ENCODE results near the gene TSFM. TPM values are rescaled to one million over a fixed set of nuclear protein-coding genes. Genes with fewer than 3 reads are reported as not detected.

The TSFM gene
- total RNA-seq, 1 experiment from 2014 or later, result 53.2 TPM

GRCh38 chr12:57830393-57830792 is 47.8 kb downstream of the TSFM start:
- ATAC-seq (no peak), DNase-seq (ENCODE audit: low read depth, low spot score) (no peak)
- Histone ChIP-seq H3K9ac (ENCODE audit: low read length) (no peak overlapping the region), H3K79me2 (ENCODE audit: insufficient read depth, low read length) (peaks cover 44% of the 10 kb centered on the region), H3K27ac (ENCODE audit: low read depth, low read length) (no peak overlapping the region), H3K9me2 (ENCODE audit: insufficient read depth) (no peaks in the 10 kb centered on the region), H3K27me3 (ENCODE audit: insufficient read depth, low read length) (no peaks in the 10 kb centered on the region), H3K4me2 (ENCODE audit: low read length) (no peak overlapping the region), H2AFZ (ENCODE audit: low read depth, low read length, poor library complexity, severe bottlenecking) (no peak overlapping the region), H3K36me3 (ENCODE audit: control insufficient read depth in 1 of 2, insufficient read depth in 2 of 2, low read length in 2 of 2) (peaks cover 27 to 28% of the 10 kb centered on the region in 2 experiments), H3K9me3 (ENCODE audit: control insufficient read depth in 1 of 2, insufficient read depth in 1 of 2, low read depth in 1 of 2, low read length in 2 of 2) (no peaks in the 10 kb centered on the region), H3K4me3 (replicated peaks in 1 of 2; ENCODE audit: low read depth in 1 of 2, low read length in 2 of 2) (no peak overlapping the region), H4K20me1 (ENCODE audit: insufficient read depth) (no peaks in the 10 kb centered on the region), H3K4me1 (ENCODE audit: control insufficient read depth in 1 of 2, insufficient read depth in 2 of 2, low read length in 2 of 2) (0 out of 4 replicates have a peak, but pooled peaks cover 0 to 4% of the 10 kb centered on the region in 2 experiments)
- no TSS peak for BruUV-seq (replicated peaks)
- ChIA-PET POLR2A (no interaction called here), RAD21 (ENCODE audit: low non-redundant PET in 1 of 2, low total read pairs in 2 of 2, uncharacterized antibody in 2 of 2, unreplicated experiment in 2 of 2) (no interaction called here), CTCF (no interaction called here)
- no peak for TF ChIP-seq ZFX (IDR thresholded peaks at IDR 0.05)
- TF ChIP-seq JUND (IDR thresholded peaks at IDR 0.05), result no peak
- TF ChIP-seq FOSL1 (IDR thresholded peaks at IDR 0.05; ENCODE audit: low read depth), result no peak
- no peak for TF ChIP-seq ZBTB33 (IDR thresholded peaks at IDR 0.05; ENCODE audit: extremely low read depth, insufficient replicate concordance, low read length)
- no peak for TF ChIP-seq ELF1 (IDR thresholded peaks at IDR 0.05; ENCODE audit: borderline replicate concordance, low read depth)
- no peak for TF ChIP-seq REST (IDR thresholded peaks at IDR 0.05; ENCODE audit: low read depth)
- no peak for TF ChIP-seq RAD21 (IDR thresholded peaks at IDR 0.05; ENCODE audit: low read depth)
- no peak for TF ChIP-seq ZNF274 (IDR thresholded peaks at IDR 0.05; ENCODE audit: low read depth, low read length)
- TF ChIP-seq, protein P1, sequence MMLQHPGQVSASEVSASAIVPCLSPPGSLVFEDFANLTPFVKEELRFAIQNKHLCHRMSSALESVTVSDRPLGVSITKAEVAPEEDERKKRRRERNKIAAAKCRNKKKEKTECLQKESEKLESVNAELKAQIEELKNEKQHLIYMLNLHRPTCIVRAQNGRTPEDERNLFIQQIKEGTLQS (IDR thresholded peaks at IDR 0.05), result no peak
- TF ChIP-seq SRF (IDR thresholded peaks at IDR 0.05; ENCODE audit: low read depth), result no peak
- no peak for TF ChIP-seq MAX (IDR thresholded peaks at IDR 0.05)
- TF ChIP-seq SIN3A (IDR thresholded peaks at IDR 0.05; ENCODE audit: low read depth), result no peak
- TF ChIP-seq EZH2phosphoT487 (IDR thresholded peaks at IDR 0.05; ENCODE audit: borderline replicate concordance), result no peak
- TF ChIP-seq CTCF (IDR thresholded peaks at IDR 0.05 in 2 of 3, conservative IDR thresholded peaks at IDR 0.05 in 1 of 3; ENCODE audit: borderline replicate concordance in 1 of 3, insufficient read depth in 1 of 3, low read depth in 2 of 3, low read length in 2 of 3), result no peak
- no peak for TF ChIP-seq EZH2 (IDR thresholded peaks at IDR 0.05)
- TF ChIP-seq YY1 (IDR thresholded peaks at IDR 0.05; ENCODE audit: extremely low read depth, insufficient replicate concordance, low read depth, low read length), result no peak
- no peak for TF ChIP-seq TCF7L2 (IDR thresholded peaks at IDR 0.05; ENCODE audit: borderline replicate concordance, extremely low read depth, insufficient read depth, insufficient read length)
- no peak for TF ChIP-seq CBX3 (IDR thresholded peaks at IDR 0.05; ENCODE audit: low read depth)
- intact Hi-C loops (cut with micrococcal nuclease), result no loop called here
